Common myeloid progenitor, CD34-positive (primary cell): ENCODE data around the gene ALB.

Experiments
- CTCF ChIA-PET: fragments of 350-600 bp; sonication (Branson Sonifier 250); formaldehyde crosslinking; loops from one replicate; lab custom pipeline; 2021; ENCODE audit warnings: antibody characterized with exemption; lab: Charles Lee
- POLR2A ChIA-PET: fragments of 350-600 bp; sonication (Branson Sonifier 250); formaldehyde crosslinking; loops from one replicate; lab custom pipeline; 2021; ENCODE audit warnings: antibody characterized with exemption; lab: Charles Lee
- DNase-seq, 3 donors: peaks; one replicate each; pipeline versions ENCODE4 v3.0.0 to v3.0.0-alpha.2; 2013
- H3K27ac ChIP-seq, 2 experiments: 1 replicate in 1 of 2; 2 replicates in 1 of 2; pipeline ENCODE4 v1.7.0; 2013; ENCODE audit warnings: inconsistent platforms in 2 of 2, low read length in 2 of 2, mild to moderate bottlenecking in 2 of 2, low read depth in 1 of 2, moderate library complexity in 1 of 2; ENCODE audit not compliant: severe bottlenecking in 2 of 2, insufficient read depth in 1 of 2, poor library complexity in 1 of 2
- H3K27me3 ChIP-seq, 5 experiments: replicated peaks in 2 of 5; 1 replicate in 3 of 5; 2 replicates in 2 of 5; pipeline versions ENCODE4 v1.6.1 to v1.7.0; 2013; ENCODE audit warnings: low read length in 4 of 5, mild to moderate bottlenecking in 2 of 5, moderate library complexity in 2 of 5, inconsistent platforms in 1 of 5; ENCODE audit not compliant: insufficient read depth in 5 of 5, control insufficient read depth in 4 of 5
- H3K36me3 ChIP-seq, 4 experiments: 1 replicate in 2 of 4; 2 replicates in 2 of 4; pipeline versions ENCODE4 v1.6.1 to v1.7.0; 2013; ENCODE audit warnings: low read length in 3 of 4, control low read depth in 1 of 4, mild to moderate bottlenecking in 1 of 4; ENCODE audit not compliant: control insufficient read depth in 4 of 4, insufficient read depth in 4 of 4
- H3K4me1 ChIP-seq, 4 experiments: 1 replicate in 3 of 4; 2 replicates in 1 of 4; pipeline versions ENCODE4 v1.6.1 to v1.7.1; 2013; ENCODE audit warnings: low read length in 3 of 4, mild to moderate bottlenecking in 3 of 4, control low read depth in 1 of 4, inconsistent platforms in 1 of 4, moderate library complexity in 1 of 4; ENCODE audit not compliant: control insufficient read depth in 4 of 4, insufficient read depth in 4 of 4; ENCODE audit errors: control extremely low read depth in 1 of 4
- H3K4me3 ChIP-seq, 7 experiments: 1 replicate in 4 of 7; 2 replicates in 3 of 7; pipeline versions ENCODE4 v1.5.1 to v1.7.0; 2013; ENCODE audit warnings: mild to moderate bottlenecking in 7 of 7, low read length in 6 of 7, moderate library complexity in 6 of 7, inconsistent platforms in 2 of 7, low read depth in 2 of 7, control low read depth in 1 of 7; ENCODE audit not compliant: insufficient read depth in 4 of 7, control insufficient read depth in 1 of 7; ENCODE audit errors: extremely low read depth in 1 of 7
- H3K9me3 ChIP-seq, 5 experiments: 1 replicate in 4 of 5; 2 replicates in 1 of 5; pipeline versions ENCODE4 v1.6.1 to v1.7.1; 2013; ENCODE audit warnings: low read length in 4 of 5, mild to moderate bottlenecking in 2 of 5, inconsistent platforms in 1 of 5, low read depth in 1 of 5, moderate library complexity in 1 of 5; ENCODE audit not compliant: control insufficient read depth in 4 of 5, insufficient read depth in 2 of 5; ENCODE audit errors: control extremely low read depth in 1 of 5
- WGBS: methylation state at CpG from one replicate; pipeline ENCODE4 v1.1.5; 2013; ENCODE audit not compliant: insufficient coverage; 5-methylcytosine and 5-hydroxymethylcytosine counted together

Gene ALB

DNA sequence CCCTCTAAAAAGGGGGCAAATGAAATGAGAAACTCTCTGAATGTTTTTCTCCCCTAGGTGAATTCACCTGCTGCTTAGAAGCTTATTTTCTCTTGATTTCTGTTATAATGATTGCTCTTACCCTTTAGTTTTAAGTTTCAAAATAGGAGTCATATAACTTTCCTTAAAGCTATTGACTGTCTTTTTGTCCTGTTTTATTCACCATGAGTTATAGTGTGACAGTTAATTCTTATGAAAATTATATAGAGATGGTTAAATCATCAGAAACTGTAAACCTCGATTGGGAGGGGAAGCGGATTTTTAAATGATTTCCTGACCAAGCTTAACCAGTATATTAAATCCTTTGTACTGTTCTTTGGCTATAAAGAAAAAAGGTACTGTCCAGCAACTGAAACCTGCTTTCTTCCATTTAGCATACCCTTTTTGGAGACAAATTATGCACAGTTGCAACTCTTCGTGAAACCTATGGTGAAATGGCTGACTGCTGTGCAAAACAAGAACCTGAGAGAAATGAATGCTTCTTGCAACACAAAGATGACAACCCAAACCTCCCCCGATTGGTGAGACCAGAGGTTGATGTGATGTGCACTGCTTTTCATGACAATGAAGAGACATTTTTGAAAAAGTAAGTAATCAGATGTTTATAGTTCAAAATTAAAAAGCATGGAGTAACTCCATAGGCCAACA is 4.2 kb downstream of the ALB start:
- Histone ChIP-seq H3K9me3 (no peaks in the 10 kb centered on the region), H3K27me3 (no peaks in the 10 kb centered on the region), H3K27ac (no peak overlapping the region), H3K4me1 (no peaks in the 10 kb centered on the region), H3K4me3 (no peak overlapping the region), H3K36me3 (no peaks in the 10 kb centered on the region)
- ChIA-PET CTCF (no interaction called here), POLR2A (no interaction called here)
- DNase-seq: no peak
- 80% methylated on average over 1 of the region's 4 CpGs for WGBS

DNA sequence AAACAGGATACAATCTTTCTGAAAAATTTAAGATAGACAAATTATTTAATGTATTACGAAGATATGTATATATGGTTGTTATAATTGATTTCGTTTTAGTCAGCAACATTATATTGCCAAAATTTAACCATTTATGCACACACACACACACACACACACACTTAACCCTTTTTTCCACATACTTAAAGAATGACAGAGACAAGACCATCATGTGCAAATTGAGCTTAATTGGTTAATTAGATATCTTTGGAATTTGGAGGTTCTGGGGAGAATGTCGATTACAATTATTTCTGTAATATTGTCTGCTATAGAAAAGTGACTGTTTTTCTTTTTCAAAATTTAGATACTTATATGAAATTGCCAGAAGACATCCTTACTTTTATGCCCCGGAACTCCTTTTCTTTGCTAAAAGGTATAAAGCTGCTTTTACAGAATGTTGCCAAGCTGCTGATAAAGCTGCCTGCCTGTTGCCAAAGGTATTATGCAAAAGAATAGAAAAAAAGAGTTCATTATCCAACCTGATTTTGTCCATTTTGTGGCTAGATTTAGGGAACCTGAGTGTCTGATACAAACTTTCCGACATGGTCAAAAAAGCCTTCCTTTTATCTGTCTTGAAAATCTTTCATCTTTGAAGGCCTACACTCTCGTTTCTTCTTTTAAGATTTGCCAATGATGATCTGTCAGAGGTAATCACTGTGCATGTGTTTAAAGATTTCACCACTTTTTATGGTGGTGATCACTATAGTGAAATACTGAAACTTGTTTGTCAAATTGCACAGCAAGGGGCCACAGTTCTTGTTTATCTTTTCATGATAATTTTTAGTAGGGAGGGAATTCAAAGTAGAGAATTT is 5.2 kb downstream of the ALB start:
- no peak for DNase-seq
- Histone ChIP-seq H3K9me3 (no peaks in the 10 kb centered on the region), H3K4me1 (no peaks in the 10 kb centered on the region), H3K27me3 (no peaks in the 10 kb centered on the region), H3K4me3 (no peak overlapping the region), H3K27ac (no peak overlapping the region), H3K36me3 (no peaks in the 10 kb centered on the region)
- WGBS: 100% methylated on average over 2 of the region's 6 CpGs
- CTCF ChIA-PET: no interaction called here
- POLR2A ChIA-PET: no interaction called here

DNA sequence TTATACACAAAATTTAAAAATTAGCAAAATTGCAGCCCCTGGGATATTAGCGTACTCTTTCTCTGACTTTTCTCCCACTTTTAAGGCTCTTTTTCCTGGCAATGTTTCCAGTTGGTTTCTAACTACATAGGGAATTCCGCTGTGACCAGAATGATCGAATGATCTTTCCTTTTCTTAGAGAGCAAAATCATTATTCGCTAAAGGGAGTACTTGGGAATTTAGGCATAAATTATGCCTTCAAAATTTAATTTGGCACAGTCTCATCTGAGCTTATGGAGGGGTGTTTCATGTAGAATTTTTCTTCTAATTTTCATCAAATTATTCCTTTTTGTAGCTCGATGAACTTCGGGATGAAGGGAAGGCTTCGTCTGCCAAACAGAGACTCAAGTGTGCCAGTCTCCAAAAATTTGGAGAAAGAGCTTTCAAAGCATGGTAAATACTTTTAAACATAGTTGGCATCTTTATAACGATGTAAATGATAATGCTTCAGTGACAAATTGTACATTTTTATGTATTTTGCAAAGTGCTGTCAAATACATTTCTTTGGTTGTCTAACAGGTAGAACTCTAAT is 6.0 kb downstream of the ALB start:
- no peaks in the 10 kb centered on the region for H3K27me3 ChIP-seq
- WGBS: 100% methylated on average over 2 of the region's 8 CpGs
- DNase-seq: no peak
- no peak overlapping the region for H3K4me3 ChIP-seq
- no peak overlapping the region for H3K27ac ChIP-seq
- ChIA-PET POLR2A (no interaction called here), CTCF (no interaction called here)
- no peaks in the 10 kb centered on the region for H3K4me1 ChIP-seq
- no peaks in the 10 kb centered on the region for H3K36me3 ChIP-seq
- H3K9me3 ChIP-seq: no peaks in the 10 kb centered on the region

DNA sequence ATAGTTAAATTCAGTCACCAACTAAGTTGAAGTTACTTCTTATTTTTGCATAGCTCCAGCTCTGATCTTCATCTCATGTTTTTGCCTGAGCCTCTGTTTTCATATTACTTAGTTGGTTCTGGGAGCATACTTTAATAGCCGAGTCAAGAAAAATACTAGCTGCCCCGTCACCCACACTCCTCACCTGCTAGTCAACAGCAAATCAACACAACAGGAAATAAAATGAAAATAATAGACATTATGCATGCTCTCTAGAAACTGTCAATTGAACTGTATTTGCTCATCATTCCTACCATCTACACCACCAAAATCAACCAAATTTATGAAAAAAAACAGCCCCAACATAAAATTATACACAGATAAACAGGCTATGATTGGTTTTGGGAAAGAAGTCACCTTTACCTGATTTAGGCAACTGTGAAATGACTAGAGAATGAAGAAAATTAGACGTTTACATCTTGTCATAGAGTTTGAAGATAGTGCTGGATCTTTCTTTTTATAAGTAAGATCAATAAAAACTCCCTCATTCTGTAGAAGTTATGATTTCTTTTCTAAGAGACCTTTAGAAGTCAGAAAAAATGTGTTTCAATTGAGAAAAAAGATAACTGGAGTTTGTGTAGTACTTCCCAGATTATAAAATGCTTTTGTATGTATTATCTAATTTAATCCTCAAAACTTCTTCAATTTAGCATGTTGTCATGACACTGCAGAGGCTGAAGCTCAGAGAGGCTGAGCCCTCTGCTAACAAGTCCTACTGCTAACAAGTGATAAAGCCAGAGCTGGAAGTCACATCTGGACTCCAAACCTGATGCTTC is 7.0 kb downstream of the ALB start:
- Histone ChIP-seq H3K27ac (no peak overlapping the region), H3K9me3 (no peaks in the 10 kb centered on the region), H3K4me3 (no peak overlapping the region), H3K4me1 (no peaks in the 10 kb centered on the region), H3K36me3 (no peaks in the 10 kb centered on the region), H3K27me3 (no peaks in the 10 kb centered on the region)
- DNase-seq: no peak
- ChIA-PET CTCF (no interaction called here), POLR2A (no interaction called here)
- WGBS: no CpG with 5 or more reads among the region's 3 CpGs

DNA sequence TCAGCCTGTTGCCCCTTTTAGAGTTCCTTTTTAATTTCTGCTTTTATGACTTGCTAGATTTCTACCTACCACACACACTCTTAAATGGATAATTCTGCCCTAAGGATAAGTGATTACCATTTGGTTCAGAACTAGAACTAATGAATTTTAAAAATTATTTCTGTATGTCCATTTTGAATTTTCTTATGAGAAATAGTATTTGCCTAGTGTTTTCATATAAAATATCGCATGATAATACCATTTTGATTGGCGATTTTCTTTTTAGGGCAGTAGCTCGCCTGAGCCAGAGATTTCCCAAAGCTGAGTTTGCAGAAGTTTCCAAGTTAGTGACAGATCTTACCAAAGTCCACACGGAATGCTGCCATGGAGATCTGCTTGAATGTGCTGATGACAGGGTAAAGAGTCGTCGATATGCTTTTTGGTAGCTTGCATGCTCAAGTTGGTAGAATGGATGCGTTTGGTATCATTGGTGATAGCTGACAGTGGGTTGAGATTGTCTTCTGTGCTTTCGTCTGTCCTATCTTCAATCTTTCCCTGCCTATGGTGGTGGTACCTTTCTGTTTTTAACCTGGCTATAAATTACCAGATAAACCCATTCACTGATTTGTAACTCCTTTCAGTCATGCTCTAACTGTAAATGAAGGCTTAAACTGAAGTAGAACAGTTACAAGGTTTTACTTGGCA is 7.8 kb downstream of the ALB start:
- no peak overlapping the region for H3K4me3 ChIP-seq
- H3K9me3 ChIP-seq: no peaks in the 10 kb centered on the region
- POLR2A ChIA-PET: no interaction called here
- no peaks in the 10 kb centered on the region for H3K27me3 ChIP-seq
- H3K4me1 ChIP-seq: no peaks in the 10 kb centered on the region
- H3K27ac ChIP-seq: no peak overlapping the region
- CTCF ChIA-PET: no interaction called here
- no peak for DNase-seq
- no peaks in the 10 kb centered on the region for H3K36me3 ChIP-seq
- 100% methylated on average over 4 of the region's 8 CpGs for WGBS

DNA sequence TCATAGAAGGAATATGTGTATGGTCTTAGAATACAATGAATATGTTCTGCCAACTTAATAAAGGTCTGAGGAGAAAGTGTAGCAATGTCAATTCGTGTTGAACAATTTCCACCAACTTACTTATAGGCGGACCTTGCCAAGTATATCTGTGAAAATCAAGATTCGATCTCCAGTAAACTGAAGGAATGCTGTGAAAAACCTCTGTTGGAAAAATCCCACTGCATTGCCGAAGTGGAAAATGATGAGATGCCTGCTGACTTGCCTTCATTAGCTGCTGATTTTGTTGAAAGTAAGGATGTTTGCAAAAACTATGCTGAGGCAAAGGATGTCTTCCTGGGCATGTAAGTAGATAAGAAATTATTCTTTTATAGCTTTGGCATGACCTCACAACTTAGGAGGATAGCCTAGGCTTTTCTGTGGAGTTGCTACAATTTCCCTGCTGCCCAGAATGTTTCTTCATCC is 9.2 kb downstream of the ALB start:
- 90% methylated on average over 2 of the region's 4 CpGs for WGBS
- Histone ChIP-seq H3K4me1 (no peaks in the 10 kb centered on the region), H3K4me3 (no peak overlapping the region), H3K27ac (no peak overlapping the region), H3K27me3 (no peaks in the 10 kb centered on the region), H3K9me3 (no peaks in the 10 kb centered on the region), H3K36me3 (no peaks in the 10 kb centered on the region)
- no peak for DNase-seq
- CTCF ChIA-PET: no interaction called here
- POLR2A ChIA-PET: no interaction called here
